Ishikawa (cell line): ENCODE results near the gene GNG11.

Source experiments
- CEBPB ChIP-seq: IDR thresholded peaks from 2 replicates; pipeline ENCODE4 v1.6.1; 2012
- CREB1 ChIP-seq: IDR thresholded peaks from 2 replicates; pipeline ENCODE4 v1.6.1; 2012; ENCODE audit warnings: low read depth
- EGR1 ChIP-seq: IDR thresholded peaks from 2 replicates; pipeline ENCODE4 v1.6.1; 2012
- EP300 ChIP-seq: IDR thresholded peaks from 2 replicates; pipeline ENCODE4 v1.6.1; 2012; ENCODE audit warnings: borderline replicate concordance
- FOXM1 ChIP-seq: IDR thresholded peaks from 2 replicates; pipeline ENCODE4 v1.6.1; 2012; ENCODE audit warnings: low read depth, borderline replicate concordance
- MAX ChIP-seq: IDR thresholded peaks from 2 replicates; pipeline ENCODE4 v1.6.1; 2012
- NFIC ChIP-seq: IDR thresholded peaks from 2 replicates; pipeline ENCODE4 v1.6.1; 2012
- RAD21 ChIP-seq: IDR thresholded peaks from 2 replicates; pipeline ENCODE4 v1.6.1; 2012; ENCODE audit warnings: low read depth
- TAF1 ChIP-seq: IDR thresholded peaks from 2 replicates; pipeline ENCODE4 v1.6.1; 2012; ENCODE audit warnings: low read depth, mild to moderate bottlenecking
- TCF12 ChIP-seq: IDR thresholded peaks from 2 replicates; pipeline ENCODE4 v1.6.1; 2012; ENCODE audit warnings: low read depth
- TEAD4 ChIP-seq: IDR thresholded peaks from 2 replicates; pipeline ENCODE4 v1.6.1; 2012
- YY1 ChIP-seq: IDR thresholded peaks from 2 replicates; pipeline ENCODE4 v1.6.1; 2012; ENCODE audit warnings: low read depth
- ZBTB7A ChIP-seq: IDR thresholded peaks from 2 replicates; pipeline ENCODE4 v1.6.1; 2012; ENCODE audit warnings: low read depth
- TF ChIP-seq, protein P1 (sequence below): IDR thresholded peaks from 2 replicates; pipeline ENCODE4 v1.6.1; 2012; ENCODE audit warnings: low read depth, mild to moderate bottlenecking
- TF ChIP-seq, protein P2 (sequence below): IDR thresholded peaks from 2 replicates; pipeline ENCODE4 v1.6.1; 2012

The GNG11 gene

DNA sequence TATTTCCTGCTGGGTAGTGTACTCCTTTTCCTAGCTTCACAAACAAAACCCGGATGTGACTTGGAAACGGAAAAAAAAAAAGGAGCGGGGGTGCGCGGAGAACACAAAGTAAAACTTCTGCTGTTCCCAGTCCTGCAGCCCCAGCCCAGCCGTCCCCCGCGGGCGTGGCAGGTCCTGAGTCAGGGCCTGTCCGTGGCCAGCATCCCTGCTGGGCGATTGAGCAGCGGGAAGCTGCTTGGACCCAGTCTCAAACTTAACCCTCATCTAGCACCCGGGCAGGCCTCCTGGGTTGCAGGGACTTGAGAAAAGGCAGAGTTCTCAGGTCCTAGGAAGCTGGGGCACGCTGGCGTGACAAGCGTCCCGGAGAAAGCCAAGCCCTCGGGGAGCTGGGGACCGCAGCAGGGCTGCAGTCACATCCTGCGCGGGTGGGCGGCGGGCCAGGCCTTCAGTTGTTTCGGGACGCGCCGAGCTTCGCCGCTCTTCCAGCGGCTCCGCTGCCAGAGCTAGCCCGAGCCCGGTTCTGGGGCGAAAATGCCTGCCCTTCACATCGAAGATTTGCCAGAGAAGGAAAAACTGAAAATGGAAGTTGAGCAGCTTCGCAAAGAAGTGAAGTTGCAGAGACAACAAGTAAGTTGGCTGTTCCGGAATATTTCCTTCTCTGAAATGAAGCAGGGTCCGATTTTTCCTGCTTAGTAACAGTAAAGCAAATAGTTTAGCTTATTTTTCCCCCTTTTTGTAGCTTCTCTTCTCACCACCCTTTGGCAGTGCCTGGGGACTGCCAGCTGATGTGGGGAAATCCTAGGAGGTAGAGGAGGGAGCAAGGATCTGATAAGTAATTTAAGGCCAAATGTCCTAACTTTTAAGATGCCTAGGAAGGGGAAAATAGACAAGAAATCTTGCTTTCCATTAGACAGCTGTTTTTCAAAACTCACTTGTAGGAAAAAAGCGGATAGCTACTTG lies at the start of gene GNG11:
GNG11 (plus strand) TSS at position 129 of the 960 bp plus-strand sequence; CDS start at position 532, 403 bp downstream.
- TF ChIP-seq CEBPB (no peak), YY1 (no peak), RAD21 (no peak), CREB1 (no peak), EGR1 (no peak), MAX (no peak), ZBTB7A (no peak), NFIC (peak; percentile 41), TCF12 (peak; percentile 68), TEAD4 (peak; percentile 11; the same call in 1 of the 2 replicates), FOXM1 (peak; percentile 45), TAF1 (peak; percentile 19; the same call in 1 of the 2 replicates), EP300 (no peak)
- TF ChIP-seq, protein P1, sequence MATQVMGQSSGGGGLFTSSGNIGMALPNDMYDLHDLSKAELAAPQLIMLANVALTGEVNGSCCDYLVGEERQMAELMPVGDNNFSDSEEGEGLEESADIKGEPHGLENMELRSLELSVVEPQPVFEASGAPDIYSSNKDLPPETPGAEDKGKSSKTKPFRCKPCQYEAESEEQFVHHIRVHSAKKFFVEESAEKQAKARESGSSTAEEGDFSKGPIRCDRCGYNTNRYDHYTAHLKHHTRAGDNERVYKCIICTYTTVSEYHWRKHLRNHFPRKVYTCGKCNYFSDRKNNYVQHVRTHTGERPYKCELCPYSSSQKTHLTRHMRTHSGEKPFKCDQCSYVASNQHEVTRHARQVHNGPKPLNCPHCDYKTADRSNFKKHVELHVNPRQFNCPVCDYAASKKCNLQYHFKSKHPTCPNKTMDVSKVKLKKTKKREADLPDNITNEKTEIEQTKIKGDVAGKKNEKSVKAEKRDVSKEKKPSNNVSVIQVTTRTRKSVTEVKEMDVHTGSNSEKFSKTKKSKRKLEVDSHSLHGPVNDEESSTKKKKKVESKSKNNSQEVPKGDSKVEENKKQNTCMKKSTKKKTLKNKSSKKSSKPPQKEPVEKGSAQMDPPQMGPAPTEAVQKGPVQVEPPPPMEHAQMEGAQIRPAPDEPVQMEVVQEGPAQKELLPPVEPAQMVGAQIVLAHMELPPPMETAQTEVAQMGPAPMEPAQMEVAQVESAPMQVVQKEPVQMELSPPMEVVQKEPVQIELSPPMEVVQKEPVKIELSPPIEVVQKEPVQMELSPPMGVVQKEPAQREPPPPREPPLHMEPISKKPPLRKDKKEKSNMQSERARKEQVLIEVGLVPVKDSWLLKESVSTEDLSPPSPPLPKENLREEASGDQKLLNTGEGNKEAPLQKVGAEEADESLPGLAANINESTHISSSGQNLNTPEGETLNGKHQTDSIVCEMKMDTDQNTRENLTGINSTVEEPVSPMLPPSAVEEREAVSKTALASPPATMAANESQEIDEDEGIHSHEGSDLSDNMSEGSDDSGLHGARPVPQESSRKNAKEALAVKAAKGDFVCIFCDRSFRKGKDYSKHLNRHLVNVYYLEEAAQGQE, result no peak
- TF ChIP-seq, protein P2, sequence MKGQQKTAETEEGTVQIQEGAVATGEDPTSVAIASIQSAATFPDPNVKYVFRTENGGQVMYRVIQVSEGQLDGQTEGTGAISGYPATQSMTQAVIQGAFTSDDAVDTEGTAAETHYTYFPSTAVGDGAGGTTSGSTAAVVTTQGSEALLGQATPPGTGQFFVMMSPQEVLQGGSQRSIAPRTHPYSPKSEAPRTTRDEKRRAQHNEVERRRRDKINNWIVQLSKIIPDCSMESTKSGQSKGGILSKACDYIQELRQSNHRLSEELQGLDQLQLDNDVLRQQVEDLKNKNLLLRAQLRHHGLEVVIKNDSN, result no peak

GRCh38 chr7:93873998-93874574 lies 47.4 kb upstream of the GNG11 start:
- TF ChIP-seq FOXM1 (no peak), TAF1 (no peak), YY1 (no peak), CEBPB (no peak), EGR1 (no peak), NFIC (no peak), EP300 (no peak), CREB1 (no peak)
- TF ChIP-seq, protein P1, result no peak
- TF ChIP-seq, protein P2, result no peak

- TF ChIP-seq RAD21, result no peak
- no peak for TF ChIP-seq EP300
- no peak for TF ChIP-seq YY1
- TF ChIP-seq CEBPB, result no peak
- no peak for TF ChIP-seq TCF12
- TF ChIP-seq ZBTB7A, result no peak
- no peak for TF ChIP-seq MAX
- TF ChIP-seq, protein P1, result no peak
- TF ChIP-seq FOXM1, result no peak
- TF ChIP-seq TAF1, result no peak
- no peak for TF ChIP-seq EGR1
- TF ChIP-seq NFIC, result no peak
- no peak for TF ChIP-seq TEAD4
- TF ChIP-seq CREB1, result no peak
- TF ChIP-seq, protein P2, result no peak
These were observed 43.8 kb upstream of the GNG11 start for GRCh38 chr7:93877742-93878141.
